Measurements from ENCODE around the gene PCLO.

DNA sequence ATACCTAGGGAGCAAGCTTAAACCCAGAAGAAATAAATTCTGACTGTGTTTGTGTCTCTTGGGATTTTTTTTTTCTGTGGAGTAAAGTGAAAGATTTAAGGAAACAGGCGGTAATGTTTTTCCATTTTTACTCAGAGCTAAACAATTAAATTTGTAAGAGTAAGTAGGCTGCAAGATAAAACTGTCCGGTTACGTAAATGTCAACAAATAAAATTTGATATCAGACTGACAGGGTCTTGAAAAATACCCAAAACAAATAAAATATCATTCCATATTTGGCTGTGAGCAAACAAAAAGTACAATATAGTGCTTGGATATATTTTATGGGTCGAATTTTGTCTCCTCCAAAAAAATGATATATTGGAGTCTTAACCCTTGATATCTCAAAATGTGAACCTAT is 217.6 kb downstream of the PCLO start:
- TF ChIP-seq, protein P1, sequence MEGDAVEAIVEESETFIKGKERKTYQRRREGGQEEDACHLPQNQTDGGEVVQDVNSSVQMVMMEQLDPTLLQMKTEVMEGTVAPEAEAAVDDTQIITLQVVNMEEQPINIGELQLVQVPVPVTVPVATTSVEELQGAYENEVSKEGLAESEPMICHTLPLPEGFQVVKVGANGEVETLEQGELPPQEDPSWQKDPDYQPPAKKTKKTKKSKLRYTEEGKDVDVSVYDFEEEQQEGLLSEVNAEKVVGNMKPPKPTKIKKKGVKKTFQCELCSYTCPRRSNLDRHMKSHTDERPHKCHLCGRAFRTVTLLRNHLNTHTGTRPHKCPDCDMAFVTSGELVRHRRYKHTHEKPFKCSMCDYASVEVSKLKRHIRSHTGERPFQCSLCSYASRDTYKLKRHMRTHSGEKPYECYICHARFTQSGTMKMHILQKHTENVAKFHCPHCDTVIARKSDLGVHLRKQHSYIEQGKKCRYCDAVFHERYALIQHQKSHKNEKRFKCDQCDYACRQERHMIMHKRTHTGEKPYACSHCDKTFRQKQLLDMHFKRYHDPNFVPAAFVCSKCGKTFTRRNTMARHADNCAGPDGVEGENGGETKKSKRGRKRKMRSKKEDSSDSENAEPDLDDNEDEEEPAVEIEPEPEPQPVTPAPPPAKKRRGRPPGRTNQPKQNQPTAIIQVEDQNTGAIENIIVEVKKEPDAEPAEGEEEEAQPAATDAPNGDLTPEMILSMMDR (optimal IDR thresholded peaks at IDR 0.05 in 1 of 3, IDR thresholded peaks at IDR 0.05 in 1 of 3, conservative IDR thresholded peaks at IDR 0.05 in 1 of 3; ENCODE audit: extremely low read depth in 1 of 3, insufficient read depth in 2 of 3, low read length in 3 of 3) = no peak
- TF ChIP-seq EZH2 (IDR thresholded peaks at IDR 0.05; ENCODE audit: low read length) = no peak

Data from keratinocyte (primary cell).